GM19438 (cell line): ENCODE results near the gene HS6ST1.

Source experiments
- ATAC-seq: cut with Tn5 transposase; IDR thresholded peaks from one replicate; pipeline ENCODE4 v1.9.1; 2021; ENCODE audit warnings: low read depth; ENCODE audit not compliant: unreplicated experiment

Gene HS6ST1

GRCh38 chr2:128301021-128301420 is 17.6 kb downstream of the HS6ST1 start:
- no peak for ATAC-seq

- no peak for ATAC-seq
Measured at GRCh38 chr2:128300151-128301020, 18.3 kb downstream of the HS6ST1 start.

GRCh38 chr2:128299628-128300027 is 19.0 kb downstream of the HS6ST1 start:
- ATAC-seq, result no peak

GRCh38 chr2:128298846-128299507 is 19.7 kb downstream of the HS6ST1 start:
- no peak for ATAC-seq

- ATAC-seq, result no peak
Measured at GRCh38 chr2:128298286-128298685, 20.4 kb downstream of the HS6ST1 start.

GRCh38 chr2:128293870-128294455 is 24.7 kb downstream of the HS6ST1 start:
- ATAC-seq, result no peak

- ATAC-seq, result no peak
Measured at GRCh38 chr2:128293426-128293755, 25.3 kb downstream of the HS6ST1 start.

- no peak for ATAC-seq
Measured at GRCh38 chr2:128292599-128293425, 25.9 kb downstream of the HS6ST1 start.

GRCh38 chr2:128291844-128292598 is 26.6 kb downstream of the HS6ST1 start:
- ATAC-seq, result no peak

GRCh38 chr2:128291161-128291843 is 27.4 kb downstream of the HS6ST1 start:
- ATAC-seq, result no peak

- ATAC-seq, result no peak
Measured at GRCh38 chr2:128290356-128290755, 28.3 kb downstream of the HS6ST1 start.

- no peak for ATAC-seq
Measured at GRCh38 chr2:128289439-128289838, 29.2 kb downstream of the HS6ST1 start.

GRCh38 chr2:128288781-128289180 is 29.9 kb downstream of the HS6ST1 start:
- ATAC-seq, result no peak

GRCh38 chr2:128287780-128288735 is 30.6 kb downstream of the HS6ST1 start:
- ATAC-seq, result no peak

- ATAC-seq, result no peak
Measured at GRCh38 chr2:128286905-128287779, 31.5 kb downstream of the HS6ST1 start.

GRCh38 chr2:128286011-128286721 is 32.5 kb downstream of the HS6ST1 start:
- ATAC-seq, result no peak
